Panc1 (cell line): ENCODE measurements around the gene POFUT2. TPM values are rescaled to one million over a fixed set of nuclear protein-coding genes. Genes with fewer than 3 reads are reported as not detected.
A peak's percentile ranks its signal among the peaks of the same experiment; 100 is the strongest.

Experiments used
- ATAC-seq: fragments of 200-7000 bp; cut with Tn5 transposase; 2 replicates; pipeline ENCODE4 v1.9.1; 2020; ENCODE audit warnings: mild to moderate bottlenecking, moderate library complexity
- BruUV-seq: library from RNA; stranded (reverse); fragments of 400-500 nt; replicated peaks from 2 replicates; lab custom pipeline; 2021; lab: Mats Ljungman, UMichigan
- CTCF ChIA-PET: fragments of 300-600 bp; sonication (Branson Sonifier 250); formaldehyde crosslinking; loops from one replicate; lab custom pipeline; 2022; ENCODE audit warnings: antibody characterized with exemption; lab: Charles Lee
- POLR2A ChIA-PET: fragments of 300-600 bp; sonication (Branson Sonifier 250); formaldehyde crosslinking; loops from one replicate; lab custom pipeline; 2022; ENCODE audit warnings: antibody characterized with exemption; lab: Charles Lee
- DNase-seq: peaks from one replicate; pipeline ENCODE4 v3.0.0-alpha.2; 2010; ENCODE audit warnings: low read depth, low spot score
- H3K27ac ChIP-seq: 2 replicates; pipeline ENCODE4 v1.5.1; 2011; ENCODE audit warnings: mild to moderate bottlenecking, low read length, inconsistent platforms
- H3K27me3 ChIP-seq: fragments of 200-500 bp; sonication (Bioruptor generic); 2 replicates; pipeline ENCODE4 v1.6.0; 2014; ENCODE audit warnings: low read length, inconsistent platforms; ENCODE audit not compliant: control insufficient read depth, insufficient read depth
- H3K36me3 ChIP-seq: fragments of 200-500 bp; sonication (Bioruptor generic); 2 replicates; pipeline ENCODE4 v1.5.1; 2014; ENCODE audit warnings: inconsistent platforms, mild to moderate bottlenecking, low read length, moderate library complexity; ENCODE audit not compliant: control insufficient read depth, insufficient read depth
- H3K4me1 ChIP-seq: 2 replicates; pipeline ENCODE4 v1.5.1; 2011; ENCODE audit warnings: inconsistent platforms, mild to moderate bottlenecking, low read length, moderate library complexity; ENCODE audit not compliant: control insufficient read depth, insufficient read depth
- H3K4me3 ChIP-seq, 2 experiments: 2 replicates each; pipeline ENCODE4 v1.5.1; 2011 to 2012; ENCODE audit warnings: low read depth in 2 of 2, low read length in 2 of 2, mild to moderate bottlenecking in 2 of 2, inconsistent platforms in 1 of 2, moderate library complexity in 1 of 2
- H3K9me3 ChIP-seq: fragments of 200-500 bp; sonication (Bioruptor generic); 2 replicates; pipeline ENCODE4 v1.5.1; 2014; ENCODE audit warnings: low read depth, mild to moderate bottlenecking, inconsistent platforms, low read length, moderate library complexity; ENCODE audit not compliant: control insufficient read depth, insufficient read depth
- POLR2AphosphoS5 ChIP-seq: IDR thresholded peaks from 2 replicates; pipeline ENCODE4 v1.6.1; 2012; ENCODE audit warnings: mild to moderate bottlenecking, low read depth, low read length, moderate library complexity
- SIN3A ChIP-seq: IDR thresholded peaks from 2 replicates; pipeline ENCODE4 v1.6.1; 2012; ENCODE audit warnings: low read depth, mild to moderate bottlenecking, low read length, moderate library complexity, borderline replicate concordance; ENCODE audit not compliant: insufficient read depth
- TCF7L2 ChIP-seq: IDR thresholded peaks from 2 replicates; pipeline ENCODE4 v1.6.1; 2011; ENCODE audit warnings: mild to moderate bottlenecking, low read depth, low read length, inconsistent platforms
- in situ Hi-C: cut with HindIII; loops from 2 replicates; pipeline ENCODE4 v1.10.0; 2016; ENCODE audit warnings: low sequenced_read_pairs, low pct_unique_long_range_greater_than_20kb
- intact Hi-C: fragments of 100-400 bp; cut with micrococcal nuclease; formaldehyde crosslinking; loops from one replicate; pipeline ENCODE4 v1.10.0; 2022; ENCODE audit not compliant: unreplicated experiment
- total RNA-seq: library from RNA; stranded (reverse); gene quantifications from one replicate; pipeline ENCODE4 v1.2.1, GENCODE V29; 2021; ENCODE audit not compliant: unreplicated experiment
- TF ChIP-seq, protein P1 (sequence below), 2 experiments: IDR thresholded peaks; 2 replicates each; pipeline ENCODE4 v1.6.1; 2011 to 2012; ENCODE audit warnings: low read depth in 2 of 2, control low read depth in 1 of 2, low read length in 1 of 2, mild to moderate bottlenecking in 1 of 2, moderate library complexity in 1 of 2; ENCODE audit not compliant: insufficient read depth in 1 of 2
- TF ChIP-seq, protein P2 (sequence below): fragments of 450-650 bp; IDR thresholded peaks from 2 replicates; pipeline ENCODE4 v1.5.1; 2017; ENCODE audit warnings: mild to moderate bottlenecking

The POFUT2 gene
- total RNA-seq, 1 experiment from 2014 or later: 59.6 TPM

DNA sequence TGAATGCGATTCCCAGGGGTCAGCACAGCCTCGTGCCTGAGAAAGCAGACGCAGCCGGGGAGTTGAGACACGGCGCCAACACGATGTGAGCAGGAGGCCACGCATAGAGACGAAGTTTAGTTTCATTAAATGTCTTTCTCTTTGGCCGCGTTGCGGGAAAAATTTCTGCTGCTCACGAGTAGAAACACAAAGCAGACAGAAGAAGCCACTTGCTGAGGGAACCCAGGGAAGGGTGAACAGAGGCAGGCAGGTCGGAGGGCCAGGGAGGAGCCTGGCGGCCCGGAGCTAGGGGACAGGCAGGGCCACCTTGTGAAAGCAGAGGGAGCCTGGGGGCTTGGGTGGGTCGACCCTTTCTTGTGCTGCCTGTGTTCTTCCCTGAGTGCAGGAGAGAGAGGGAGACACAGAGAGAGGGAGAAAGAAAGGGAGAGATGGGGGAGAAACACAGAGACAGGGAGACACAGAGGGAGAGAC is 33.2 kb downstream of the POFUT2 start:
- POLR2A ChIA-PET: no interaction called here
- intact Hi-C loops: no loop called here
- CTCF ChIA-PET: interaction anchor here (0.5 kb wide), 1 partner anchor 327 kb away, joined by 7 read pairs; no protein-coding TSS in a partner anchor

DNA sequence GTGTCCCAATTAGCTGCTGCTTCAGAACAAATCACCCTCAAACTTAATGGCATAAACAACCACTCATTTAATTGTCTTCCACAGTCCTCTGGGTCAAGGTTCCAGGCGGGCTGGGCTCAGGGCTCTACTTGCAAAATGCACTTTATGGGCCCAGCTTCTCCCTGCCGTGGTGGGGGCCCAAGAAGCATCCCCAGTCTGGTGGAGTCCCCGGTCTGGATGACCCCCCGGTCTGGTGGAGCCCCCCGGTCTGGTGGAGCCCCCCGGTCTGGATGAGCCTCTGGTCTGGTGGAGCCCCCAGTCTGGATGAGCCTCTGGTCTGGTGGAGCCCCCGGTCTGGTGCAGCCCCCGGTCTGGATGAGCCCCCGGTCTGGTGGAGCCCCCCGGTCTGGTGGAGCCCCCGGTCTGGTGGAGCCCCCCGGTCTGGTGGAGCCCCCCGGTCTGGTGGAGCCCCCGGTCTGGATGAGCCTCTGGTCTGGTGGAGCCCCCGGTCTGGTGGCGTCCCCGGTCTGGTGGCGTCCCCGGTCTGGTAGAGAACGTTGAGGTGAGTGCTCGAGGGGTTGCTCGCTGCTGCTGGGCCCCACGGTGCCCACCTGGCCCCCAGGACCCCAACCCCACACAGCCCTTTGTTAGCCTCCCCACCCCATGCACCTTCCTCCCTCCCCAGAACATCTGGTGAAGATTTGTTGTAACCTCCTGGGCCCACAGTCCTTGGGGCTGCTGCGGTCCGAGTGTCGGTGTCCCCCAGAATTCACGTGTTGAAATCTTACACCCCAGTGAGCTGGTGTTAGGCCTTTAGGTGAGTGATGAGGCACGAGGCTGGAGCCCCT is 33.8 kb downstream of the POFUT2 start:
- ChIA-PET POLR2A (no interaction called here), CTCF (no interaction called here)
- DNase-seq: no peak
- no peak overlapping the region for H3K27ac ChIP-seq
- intact Hi-C loops: no loop called here
- no peak; the same call in 1 of the 2 replicates for ATAC-seq
- TF ChIP-seq, protein P1, sequence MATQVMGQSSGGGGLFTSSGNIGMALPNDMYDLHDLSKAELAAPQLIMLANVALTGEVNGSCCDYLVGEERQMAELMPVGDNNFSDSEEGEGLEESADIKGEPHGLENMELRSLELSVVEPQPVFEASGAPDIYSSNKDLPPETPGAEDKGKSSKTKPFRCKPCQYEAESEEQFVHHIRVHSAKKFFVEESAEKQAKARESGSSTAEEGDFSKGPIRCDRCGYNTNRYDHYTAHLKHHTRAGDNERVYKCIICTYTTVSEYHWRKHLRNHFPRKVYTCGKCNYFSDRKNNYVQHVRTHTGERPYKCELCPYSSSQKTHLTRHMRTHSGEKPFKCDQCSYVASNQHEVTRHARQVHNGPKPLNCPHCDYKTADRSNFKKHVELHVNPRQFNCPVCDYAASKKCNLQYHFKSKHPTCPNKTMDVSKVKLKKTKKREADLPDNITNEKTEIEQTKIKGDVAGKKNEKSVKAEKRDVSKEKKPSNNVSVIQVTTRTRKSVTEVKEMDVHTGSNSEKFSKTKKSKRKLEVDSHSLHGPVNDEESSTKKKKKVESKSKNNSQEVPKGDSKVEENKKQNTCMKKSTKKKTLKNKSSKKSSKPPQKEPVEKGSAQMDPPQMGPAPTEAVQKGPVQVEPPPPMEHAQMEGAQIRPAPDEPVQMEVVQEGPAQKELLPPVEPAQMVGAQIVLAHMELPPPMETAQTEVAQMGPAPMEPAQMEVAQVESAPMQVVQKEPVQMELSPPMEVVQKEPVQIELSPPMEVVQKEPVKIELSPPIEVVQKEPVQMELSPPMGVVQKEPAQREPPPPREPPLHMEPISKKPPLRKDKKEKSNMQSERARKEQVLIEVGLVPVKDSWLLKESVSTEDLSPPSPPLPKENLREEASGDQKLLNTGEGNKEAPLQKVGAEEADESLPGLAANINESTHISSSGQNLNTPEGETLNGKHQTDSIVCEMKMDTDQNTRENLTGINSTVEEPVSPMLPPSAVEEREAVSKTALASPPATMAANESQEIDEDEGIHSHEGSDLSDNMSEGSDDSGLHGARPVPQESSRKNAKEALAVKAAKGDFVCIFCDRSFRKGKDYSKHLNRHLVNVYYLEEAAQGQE (IDR thresholded peaks at IDR 0.05; ENCODE audit: insufficient read depth in 1 of 2, low read depth in 2 of 2, low read length in 1 of 2): no peak
- TF ChIP-seq POLR2AphosphoS5: no peak
- TF ChIP-seq SIN3A: no peak
- no peak for TF ChIP-seq TCF7L2
- TF ChIP-seq, protein P2, sequence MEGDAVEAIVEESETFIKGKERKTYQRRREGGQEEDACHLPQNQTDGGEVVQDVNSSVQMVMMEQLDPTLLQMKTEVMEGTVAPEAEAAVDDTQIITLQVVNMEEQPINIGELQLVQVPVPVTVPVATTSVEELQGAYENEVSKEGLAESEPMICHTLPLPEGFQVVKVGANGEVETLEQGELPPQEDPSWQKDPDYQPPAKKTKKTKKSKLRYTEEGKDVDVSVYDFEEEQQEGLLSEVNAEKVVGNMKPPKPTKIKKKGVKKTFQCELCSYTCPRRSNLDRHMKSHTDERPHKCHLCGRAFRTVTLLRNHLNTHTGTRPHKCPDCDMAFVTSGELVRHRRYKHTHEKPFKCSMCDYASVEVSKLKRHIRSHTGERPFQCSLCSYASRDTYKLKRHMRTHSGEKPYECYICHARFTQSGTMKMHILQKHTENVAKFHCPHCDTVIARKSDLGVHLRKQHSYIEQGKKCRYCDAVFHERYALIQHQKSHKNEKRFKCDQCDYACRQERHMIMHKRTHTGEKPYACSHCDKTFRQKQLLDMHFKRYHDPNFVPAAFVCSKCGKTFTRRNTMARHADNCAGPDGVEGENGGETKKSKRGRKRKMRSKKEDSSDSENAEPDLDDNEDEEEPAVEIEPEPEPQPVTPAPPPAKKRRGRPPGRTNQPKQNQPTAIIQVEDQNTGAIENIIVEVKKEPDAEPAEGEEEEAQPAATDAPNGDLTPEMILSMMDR: no peak
- no TSS peak for BruUV-seq
- no peaks in the 10 kb centered on the region for H3K9me3 ChIP-seq
- no peak overlapping the region for H3K4me3 ChIP-seq
- no peaks in the 10 kb centered on the region for H3K27me3 ChIP-seq
- peaks cover 7% of the 10 kb centered on the region for H3K4me1 ChIP-seq
- in situ Hi-C loops: no loop called here
- H3K36me3 ChIP-seq: no peaks in the 10 kb centered on the region

More for the DNA sequence above, 33.2 kb downstream of the POFUT2 start:
- ATAC-seq (no peak), DNase-seq (no peak)
- Histone ChIP-seq H3K4me1 (peaks cover 7% of the 10 kb centered on the region), H3K27me3 (no peaks in the 10 kb centered on the region), H3K27ac (no peak overlapping the region), H3K9me3 (no peaks in the 10 kb centered on the region), H3K4me3 (peak overlapping the region in 1 of 2 experiments; percentile 43; a peak in 1 of 4 replicates), H3K36me3 (no peaks in the 10 kb centered on the region)
- no TSS peak for BruUV-seq
- TF ChIP-seq POLR2AphosphoS5: no peak
- TF ChIP-seq TCF7L2: no peak
- no peak for TF ChIP-seq SIN3A
- TF ChIP-seq, protein P1 (IDR thresholded peaks at IDR 0.05; ENCODE audit: insufficient read depth in 1 of 2, low read depth in 2 of 2, low read length in 1 of 2): no peak
- TF ChIP-seq, protein P2: no peak
- in situ Hi-C loops: no loop called here
